Measurements from ENCODE around the gene DEFB113.

DNA sequence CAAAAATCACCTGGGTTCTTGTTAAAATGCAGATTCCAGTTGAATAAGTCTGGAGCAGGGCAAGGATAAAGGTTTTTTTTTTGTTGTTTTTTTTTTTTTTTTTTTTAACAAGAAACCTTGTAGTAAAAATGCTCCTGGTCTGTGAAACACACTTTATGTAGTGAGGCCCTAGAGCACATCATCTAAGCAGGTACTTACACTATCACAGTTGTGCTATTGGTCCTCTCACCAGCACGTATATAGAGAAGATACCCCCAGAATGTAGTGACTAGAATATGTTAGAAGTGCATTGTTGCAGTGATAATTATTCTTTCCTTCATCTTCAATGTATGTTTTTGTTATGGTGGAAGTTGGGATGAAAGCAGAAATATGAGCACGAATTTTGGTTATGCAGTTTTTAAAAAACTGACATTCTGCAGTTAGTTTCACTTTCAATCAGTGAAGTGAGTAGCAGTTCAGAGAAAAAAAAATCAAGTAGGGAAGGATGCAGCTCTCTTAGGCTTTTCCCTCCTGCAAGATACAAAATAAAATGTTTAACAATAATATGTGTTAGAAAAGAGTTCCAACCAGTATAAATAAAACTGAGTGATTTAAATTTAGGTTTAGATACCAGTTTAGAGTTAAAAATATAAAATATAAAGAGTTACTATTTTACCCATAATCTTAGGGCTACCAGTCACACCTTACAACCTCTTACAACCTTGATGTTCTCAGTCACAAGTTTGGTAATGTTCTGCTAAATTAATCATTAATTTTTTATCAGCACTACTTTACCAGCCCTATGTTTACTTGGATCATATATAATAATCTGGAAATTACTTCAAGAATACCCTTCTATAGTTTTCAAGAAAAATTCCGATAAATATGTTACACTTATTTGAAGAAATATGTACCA lies 9.2 kb upstream of the DEFB113 start:
- TF ChIP-seq TAF1 (IDR thresholded peaks at IDR 0.05; ENCODE audit: low read depth, low read length) (no peak), POLR2A (IDR thresholded peaks at IDR 0.05; ENCODE audit: low read depth, low read length) (no peak), POLR2AphosphoS5 (IDR thresholded peaks at IDR 0.05; ENCODE audit: low read depth, low read length) (no peak), SPI1 (IDR thresholded peaks at IDR 0.05; ENCODE audit: low read depth, low read length) (no peak), PAX5 (IDR thresholded peaks at IDR 0.05; ENCODE audit: insufficient read depth, low read length, severe bottlenecking) (no peak), POU2F2 (IDR thresholded peaks at IDR 0.05; ENCODE audit: low read depth, low read length) (no peak)

All from GM12891 (cell line).